HCT116 (cell line): ENCODE measurements around the gene KIAA0930. TPM values are rescaled to one million over a fixed set of nuclear protein-coding genes. Genes with fewer than 3 reads are reported as not detected.

Source experiments
- ATAC-seq: fragments of 200-7000 bp; cut with Tn5 transposase; 2 replicates; pipeline ENCODE4 v1.9.1; 2020; ENCODE audit warnings: mild to moderate bottlenecking, moderate library complexity
- BruUV-seq: library from RNA; stranded (reverse); fragments of 400-500 nt; replicated peaks from 2 replicates; lab custom pipeline; 2021; lab: Mats Ljungman, UMichigan
- CTCF ChIA-PET: fragments of 300-600 bp; sonication (Branson Sonifier 250); formaldehyde crosslinking; loops from one replicate; lab custom pipeline; 2021; ENCODE audit warnings: antibody characterized with exemption; lab: Charles Lee
- POLR2A ChIA-PET: fragments of 300-600, 350-600 bp; sonication (Branson Sonifier 250); formaldehyde crosslinking; loops from one replicate; lab custom pipeline; 2021; ENCODE audit warnings: antibody characterized with exemption; lab: Charles Lee
- RAD21 ChIA-PET, 2 experiments: fragments of 300-600 bp; sonication (Branson Sonifier 250); formaldehyde crosslinking; loops; one replicate each; lab custom pipeline; 2023; ENCODE audit warnings: low total read pairs in 2 of 2; ENCODE audit not compliant: uncharacterized antibody in 2 of 2, unreplicated experiment in 2 of 2, low non-redundant PET in 1 of 2; lab: Charles Lee
- DNase-seq: peaks from one replicate; pipeline ENCODE4 v3.0.0-alpha.2; 2010; ENCODE audit warnings: low read depth, low spot score
- H2AFZ ChIP-seq: fragments of 200-600 bp; shearing (Covaris generic), sonication (generic); 2 replicates; pipeline ENCODE4 v1.6.1; 2017; ENCODE audit warnings: low read depth, mixed run types, mixed read lengths, antibody characterized with exemption, low read length; ENCODE audit not compliant: poor library complexity, severe bottlenecking
- H3K27ac ChIP-seq: 2 replicates; pipeline ENCODE4 v1.5.1; 2012; ENCODE audit warnings: low read depth, low read length
- H3K27me3 ChIP-seq: fragments of 200-600 bp; sonication (generic); 2 replicates; pipeline ENCODE4 v1.6.1; 2016; ENCODE audit warnings: mixed run types, low read length, mixed read lengths; ENCODE audit not compliant: insufficient read depth
- H3K36me3 ChIP-seq, 2 experiments: fragments of 200-500 bp in 1 of 2; fragments of 200-600 bp in 1 of 2; sonication (Bioruptor generic) in 1 of 2; sonication (generic) in 1 of 2; 2 replicates each; pipeline versions ENCODE4 v1.5.1 to v1.6.1; 2014 to 2016; ENCODE audit warnings: low read length in 2 of 2, inconsistent platforms in 1 of 2, mixed read lengths in 1 of 2, mixed run types in 1 of 2; ENCODE audit not compliant: insufficient read depth in 2 of 2, control insufficient read depth in 1 of 2
- H3K4me1 ChIP-seq, 2 experiments: fragments of 200-600 bp in 1 of 2; sonication (generic) in 1 of 2; 2 replicates each; pipeline versions ENCODE4 v1.5.1 to v1.6.1; 2012 to 2017; ENCODE audit warnings: low read length in 2 of 2, inconsistent platforms in 1 of 2, mild to moderate bottlenecking in 1 of 2, mixed read lengths in 1 of 2, mixed run types in 1 of 2, moderate library complexity in 1 of 2; ENCODE audit not compliant: insufficient read depth in 2 of 2, control insufficient read depth in 1 of 2
- H3K4me2 ChIP-seq: fragments of 200-600 bp; sonication (generic); 2 replicates; pipeline ENCODE4 v1.6.1; 2017; ENCODE audit warnings: mixed run types, low read length, mixed read lengths
- H3K4me3 ChIP-seq, 2 experiments: fragments of 200-600 bp in 1 of 2; sonication (generic) in 1 of 2; replicated peaks in 1 of 2; 2 replicates each; pipeline ENCODE4 v1.5.1; 2011 to 2016; ENCODE audit warnings: low read length in 2 of 2, control low read depth in 1 of 2, low read depth in 1 of 2, mild to moderate bottlenecking in 1 of 2, mixed read lengths in 1 of 2, mixed run types in 1 of 2
- H3K79me2 ChIP-seq: fragments of 200-600 bp; sonication (generic); 2 replicates; pipeline ENCODE4 v1.6.1; 2017; ENCODE audit warnings: mild to moderate bottlenecking, mixed run types, low read length, moderate library complexity, mixed read lengths; ENCODE audit not compliant: insufficient read depth
- H3K9ac ChIP-seq: fragments of 200-600 bp; sonication (generic); 2 replicates; pipeline ENCODE4 v1.6.1; 2016; ENCODE audit warnings: low read length, mixed read lengths
- H3K9me2 ChIP-seq: fragments of 200-600 bp; sonication (generic), shearing (Covaris generic); 2 replicates; pipeline ENCODE4 v1.6.1; 2017; ENCODE audit warnings: mixed run types, mild to moderate bottlenecking, moderate library complexity; ENCODE audit not compliant: insufficient read depth
- H3K9me3 ChIP-seq, 2 experiments: fragments of 200-500 bp in 1 of 2; fragments of 200-600 bp in 1 of 2; sonication (Bioruptor generic) in 1 of 2; sonication (generic) in 1 of 2; 2 replicates each; pipeline ENCODE4 v1.6.1; 2014 to 2017; ENCODE audit warnings: low read length in 2 of 2, mixed read lengths in 2 of 2, inconsistent platforms in 1 of 2, low read depth in 1 of 2, mild to moderate bottlenecking in 1 of 2, mixed run types in 1 of 2, moderate library complexity in 1 of 2; ENCODE audit not compliant: control insufficient read depth in 1 of 2, insufficient read depth in 1 of 2
- H4K20me1 ChIP-seq: fragments of 200-600 bp; sonication (generic), shearing (Covaris generic); 2 replicates; pipeline ENCODE4 v1.6.1; 2017; ENCODE audit warnings: mixed run types, mild to moderate bottlenecking, moderate library complexity; ENCODE audit not compliant: insufficient read depth
- EGR1 ChIP-seq: IDR thresholded peaks from 2 replicates; pipeline ENCODE4 v1.6.1; 2012; ENCODE audit warnings: low read depth
- ELF1 ChIP-seq: IDR thresholded peaks from 2 replicates; pipeline ENCODE4 v1.6.1; 2012; ENCODE audit warnings: low read depth, borderline replicate concordance
- POLR2AphosphoS5 ChIP-seq: IDR thresholded peaks from 2 replicates; pipeline ENCODE4 v1.6.1; 2011; ENCODE audit warnings: mild to moderate bottlenecking, low read depth, low read length, moderate library complexity
- RAD21 ChIP-seq: IDR thresholded peaks from 2 replicates; pipeline ENCODE4 v1.6.1; 2012; ENCODE audit warnings: low read depth, mild to moderate bottlenecking
- SIN3A ChIP-seq: IDR thresholded peaks from 2 replicates; pipeline ENCODE4 v1.6.1; 2012; ENCODE audit warnings: low read depth
- SRF ChIP-seq: IDR thresholded peaks from 2 replicates; pipeline ENCODE4 v1.6.1; 2012; ENCODE audit warnings: low read depth
- YY1 ChIP-seq: IDR thresholded peaks from 2 replicates; pipeline ENCODE4 v1.6.1; 2011; ENCODE audit warnings: low read length, low read depth, moderate library complexity, mild to moderate bottlenecking; ENCODE audit not compliant: insufficient replicate concordance; ENCODE audit errors: extremely low read depth
- ZFX ChIP-seq: fragments of 450-650 bp; IDR thresholded peaks from 2 replicates; pipeline ENCODE4 v1.6.1; 2017
- intact Hi-C: fragments of 100-400 bp; cut with micrococcal nuclease; formaldehyde crosslinking; loops from 2 replicates; pipeline ENCODE4 v1.10.0; 2022
- total RNA-seq: library from RNA; stranded (reverse); gene quantifications from one replicate; pipeline ENCODE4 v1.2.1, GENCODE V29; 2021; ENCODE audit not compliant: unreplicated experiment

KIAA0930 gene
- total RNA-seq, 1 experiment from 2014 or later: 60.9 TPM

DNA sequence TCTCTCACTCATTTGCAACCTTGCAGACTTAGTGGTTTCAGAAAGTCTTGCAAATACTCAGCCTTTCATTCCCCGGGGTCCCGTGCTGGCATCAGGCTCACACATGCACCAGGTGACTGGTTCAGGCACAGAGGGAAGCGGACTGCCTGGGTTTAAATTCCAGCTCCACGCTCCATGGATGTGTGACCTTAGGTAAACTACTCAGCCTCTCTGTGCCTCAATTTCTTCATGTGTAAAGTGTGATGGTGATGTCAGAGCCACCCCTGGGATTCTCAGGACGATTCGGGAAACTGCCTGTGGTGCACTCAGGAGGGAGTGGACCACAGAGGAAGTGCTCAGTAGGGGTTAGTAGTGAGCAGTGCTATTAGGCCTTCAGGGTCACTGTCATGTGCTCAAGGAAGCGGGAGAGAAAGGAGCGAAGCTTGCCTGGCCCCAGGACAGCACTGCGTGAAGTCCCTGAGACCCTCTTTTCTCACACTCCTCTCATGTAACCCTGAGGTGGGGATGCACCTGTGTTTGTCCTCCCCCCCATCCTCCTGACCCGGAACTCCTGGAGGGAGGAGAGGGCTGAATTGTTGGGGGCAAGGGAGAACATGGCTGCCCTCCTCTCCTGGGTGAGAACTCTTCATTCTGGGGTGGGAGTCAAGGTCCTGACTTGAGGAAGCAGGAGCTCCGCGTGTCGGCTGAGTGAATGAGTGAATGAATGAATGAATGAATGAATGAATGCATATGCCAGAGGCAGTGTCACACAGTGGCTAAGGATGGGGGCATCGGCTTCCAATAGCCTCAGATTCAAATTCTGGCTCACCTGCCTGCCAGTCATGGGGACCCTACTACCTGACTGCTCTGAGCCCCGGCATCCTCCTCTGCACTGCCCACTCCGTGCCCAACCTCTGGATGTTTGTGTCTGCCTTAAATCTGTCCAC lies 29.7 kb upstream of the KIAA0930 start:
- CTCF ChIA-PET: interaction anchor here (1.7 to 1.8 kb wide), 2 partner anchors 163 to 171 kb away, joined by 5 to 6 read pairs; no protein-coding TSS in a partner anchor
- Histone ChIP-seq H3K4me2 (no peak overlapping the region), H3K27ac (no peak overlapping the region), H3K79me2 (no peaks in the 10 kb centered on the region), H3K4me1 (peaks cover 6 to 11% of the 10 kb centered on the region in 2 experiments), H3K9me2 (no peaks in the 10 kb centered on the region), H3K4me3 (no peak overlapping the region), H3K36me3 (no peaks in the 10 kb centered on the region), H3K9ac (no peak overlapping the region), H2AFZ (no peak overlapping the region), H3K9me3 (no peaks in the 10 kb centered on the region), H4K20me1 (no peaks in the 10 kb centered on the region), H3K27me3 (no peaks in the 10 kb centered on the region)
- ATAC-seq (no peak), DNase-seq (no peak)
- intact Hi-C loops: no loop called here
- RAD21 ChIA-PET: interaction anchor here in 1 of 2 experiments (1.0 kb wide), 1 partner anchor 164 kb away, joined by 3 read pairs; no protein-coding TSS in a partner anchor
- TF ChIP-seq RAD21 (no peak), EGR1 (no peak), ELF1 (no peak), SIN3A (no peak), SRF (no peak), POLR2AphosphoS5 (no peak), YY1 (no peak), ZFX (no peak)
- no TSS peak for BruUV-seq
- POLR2A ChIA-PET: no interaction called here
